Glutamatergic neuron (in vitro differentiated cells): ENCODE measurements around the gene PMP22. TPM values are rescaled to one million over a fixed set of nuclear protein-coding genes. Genes with fewer than 3 reads are reported as not detected.

Source experiments
- DNase-seq: peaks from one replicate; pipeline ENCODE4 v3.0.0; 2022
- H3K27ac Mint-ChIP-seq: one replicate; pipeline ENCODE4 v1.8.0; 2020; ENCODE audit warnings: mild to moderate bottlenecking, mixed read lengths, inconsistent platforms; ENCODE audit not compliant: unreplicated experiment
- H3K27me3 Mint-ChIP-seq: one replicate; pipeline ENCODE4 v1.8.0; 2020; ENCODE audit warnings: mild to moderate bottlenecking, moderate library complexity, mixed read lengths, inconsistent platforms; ENCODE audit not compliant: unreplicated experiment
- H3K36me3 Mint-ChIP-seq: one replicate; pipeline ENCODE4 v1.8.0; 2020; ENCODE audit warnings: mild to moderate bottlenecking, mixed read lengths, inconsistent platforms; ENCODE audit not compliant: unreplicated experiment
- H3K4me1 Mint-ChIP-seq: one replicate; pipeline ENCODE4 v1.8.0; 2020; ENCODE audit warnings: mild to moderate bottlenecking, low read depth, mixed read lengths, inconsistent platforms; ENCODE audit not compliant: unreplicated experiment
- H3K4me3 Mint-ChIP-seq: one replicate; pipeline ENCODE4 v1.8.0; 2020; ENCODE audit warnings: mild to moderate bottlenecking, mixed read lengths, inconsistent platforms; ENCODE audit not compliant: unreplicated experiment
- H3K9me3 Mint-ChIP-seq: one replicate; pipeline ENCODE4 v1.8.0; 2020; ENCODE audit warnings: mild to moderate bottlenecking, moderate library complexity, mixed read lengths, inconsistent platforms; ENCODE audit not compliant: unreplicated experiment
- total RNA-seq: library from RNA; stranded (reverse); fragmentation: NEBNext Ultra II Directional; extraction: Animal tissue kit (Norgen Biotek cat#: 25700); gene quantifications from one replicate; pipeline ENCODE4 v1.2.1, GENCODE V29; 2021; ENCODE audit not compliant: unreplicated experiment
- TF ChIP-seq, protein P1 (sequence below): fragments of 200-600 bp; sonication (generic); IDR thresholded peaks from one replicate; pipeline ENCODE4 v1.5.0; 2021; ENCODE audit not compliant: partially characterized antibody, unreplicated experiment

PMP22 gene
- total RNA-seq, 1 donor from 2014 or later = 0.56 TPM

DNA sequence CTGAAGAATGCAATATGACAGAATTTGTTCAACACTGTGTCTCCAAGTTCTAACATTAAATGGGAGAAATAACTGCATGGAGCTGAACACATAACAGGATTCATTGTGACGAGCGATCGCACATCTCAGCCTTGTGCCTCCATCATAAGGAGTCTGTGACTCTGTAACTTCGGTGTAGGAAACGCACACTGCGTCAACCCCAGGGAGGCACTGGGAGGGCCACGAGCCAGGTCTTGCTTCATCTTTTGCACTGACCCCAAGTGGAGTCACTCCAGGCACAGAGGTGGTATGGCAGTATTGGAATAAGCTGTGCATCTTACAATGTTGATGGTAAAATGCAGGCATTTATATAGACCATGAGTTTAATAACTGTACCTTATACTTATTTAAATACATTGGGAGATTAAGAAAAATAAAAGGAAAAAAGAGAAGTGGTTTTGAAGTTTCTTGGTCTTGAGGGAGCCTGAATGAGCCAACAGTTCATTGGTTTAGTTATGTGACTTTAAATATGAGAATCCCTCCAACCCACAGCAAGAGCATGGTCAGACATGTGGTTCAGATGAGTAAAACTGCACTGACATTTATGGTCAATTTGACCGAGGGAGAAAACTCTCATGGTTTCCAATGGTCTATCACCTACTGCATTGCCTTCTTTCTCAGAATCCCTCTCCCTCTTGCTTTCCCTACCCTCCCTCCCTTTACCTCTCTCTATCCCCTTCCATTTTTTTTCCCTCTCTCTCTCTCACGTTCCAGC, 5.7 kb upstream of the PMP22 start:
- no peak overlapping the region for H3K4me3 Mint-ChIP-seq
- peaks cover 1% of the 10 kb centered on the region for H3K27me3 Mint-ChIP-seq
- no peak for DNase-seq
- no peaks in the 10 kb centered on the region for H3K4me1 Mint-ChIP-seq
- no peaks in the 10 kb centered on the region for H3K9me3 Mint-ChIP-seq
- H3K27ac Mint-ChIP-seq = no peak overlapping the region
- TF ChIP-seq, protein P1, sequence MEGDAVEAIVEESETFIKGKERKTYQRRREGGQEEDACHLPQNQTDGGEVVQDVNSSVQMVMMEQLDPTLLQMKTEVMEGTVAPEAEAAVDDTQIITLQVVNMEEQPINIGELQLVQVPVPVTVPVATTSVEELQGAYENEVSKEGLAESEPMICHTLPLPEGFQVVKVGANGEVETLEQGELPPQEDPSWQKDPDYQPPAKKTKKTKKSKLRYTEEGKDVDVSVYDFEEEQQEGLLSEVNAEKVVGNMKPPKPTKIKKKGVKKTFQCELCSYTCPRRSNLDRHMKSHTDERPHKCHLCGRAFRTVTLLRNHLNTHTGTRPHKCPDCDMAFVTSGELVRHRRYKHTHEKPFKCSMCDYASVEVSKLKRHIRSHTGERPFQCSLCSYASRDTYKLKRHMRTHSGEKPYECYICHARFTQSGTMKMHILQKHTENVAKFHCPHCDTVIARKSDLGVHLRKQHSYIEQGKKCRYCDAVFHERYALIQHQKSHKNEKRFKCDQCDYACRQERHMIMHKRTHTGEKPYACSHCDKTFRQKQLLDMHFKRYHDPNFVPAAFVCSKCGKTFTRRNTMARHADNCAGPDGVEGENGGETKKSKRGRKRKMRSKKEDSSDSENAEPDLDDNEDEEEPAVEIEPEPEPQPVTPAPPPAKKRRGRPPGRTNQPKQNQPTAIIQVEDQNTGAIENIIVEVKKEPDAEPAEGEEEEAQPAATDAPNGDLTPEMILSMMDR = no peak
- no peaks in the 10 kb centered on the region for H3K36me3 Mint-ChIP-seq

DNA sequence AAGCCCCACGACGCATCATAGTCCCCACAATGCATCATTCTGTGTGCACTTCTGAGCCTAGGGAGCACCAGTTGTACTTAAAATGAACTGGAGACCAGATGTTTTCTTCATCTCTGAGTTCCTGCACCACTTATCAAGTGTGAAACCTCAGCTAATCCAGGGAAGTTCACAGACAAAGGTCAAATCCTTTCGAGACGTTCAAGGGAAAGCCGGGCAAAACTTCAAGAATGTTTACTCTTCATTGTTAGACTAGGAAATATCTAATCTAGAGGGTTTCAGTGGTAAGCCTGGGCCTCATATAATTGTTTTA, 4.6 kb upstream of the PMP22 start:
- no peaks in the 10 kb centered on the region for H3K36me3 Mint-ChIP-seq
- TF ChIP-seq, protein P1 = no peak
- no peak overlapping the region for H3K4me3 Mint-ChIP-seq
- H3K27ac Mint-ChIP-seq = no peak overlapping the region
- no peaks in the 10 kb centered on the region for H3K4me1 Mint-ChIP-seq
- no peak for DNase-seq
- H3K27me3 Mint-ChIP-seq = peaks cover 3% of the 10 kb centered on the region
- no peaks in the 10 kb centered on the region for H3K9me3 Mint-ChIP-seq

DNA sequence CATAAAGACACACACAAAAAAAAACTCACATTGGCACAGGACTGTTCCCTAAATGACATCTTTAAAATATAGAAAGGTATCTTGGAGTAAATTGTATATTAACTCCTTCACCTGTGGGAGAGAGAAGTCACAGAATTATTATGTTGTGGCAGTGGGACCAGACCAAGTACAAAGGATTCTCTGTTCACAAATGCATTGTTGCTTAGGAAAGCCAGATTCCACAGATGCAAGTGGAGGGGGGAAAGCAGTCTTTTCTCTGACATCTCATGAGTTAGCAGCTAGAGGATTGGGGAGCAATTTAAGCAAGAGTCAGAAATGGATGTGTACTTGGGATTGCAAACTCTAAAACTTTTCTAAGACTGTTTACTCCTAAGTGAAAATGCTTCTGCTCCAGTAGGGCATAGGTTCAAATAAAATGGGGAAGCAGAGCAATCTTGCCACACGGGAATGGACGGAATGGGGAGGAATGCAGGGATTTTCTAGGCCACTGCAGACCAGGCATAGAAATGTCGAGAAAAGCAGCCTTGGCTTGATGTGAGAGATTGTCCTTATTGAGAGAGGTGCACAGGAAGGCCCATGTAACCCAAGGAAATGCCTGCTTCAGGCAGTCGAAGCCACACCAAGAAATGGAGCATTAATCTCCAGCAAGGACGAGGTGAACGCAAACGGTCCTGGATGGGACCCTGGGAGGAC, 4.1 kb upstream of the PMP22 start:
- no peaks in the 10 kb centered on the region for H3K36me3 Mint-ChIP-seq
- H3K4me3 Mint-ChIP-seq = no peak overlapping the region
- H3K27me3 Mint-ChIP-seq = peaks cover 3% of the 10 kb centered on the region
- no peak overlapping the region for H3K27ac Mint-ChIP-seq
- TF ChIP-seq, protein P1 = no peak
- DNase-seq = no peak
- no peaks in the 10 kb centered on the region for H3K4me1 Mint-ChIP-seq
- H3K9me3 Mint-ChIP-seq = no peaks in the 10 kb centered on the region

DNA sequence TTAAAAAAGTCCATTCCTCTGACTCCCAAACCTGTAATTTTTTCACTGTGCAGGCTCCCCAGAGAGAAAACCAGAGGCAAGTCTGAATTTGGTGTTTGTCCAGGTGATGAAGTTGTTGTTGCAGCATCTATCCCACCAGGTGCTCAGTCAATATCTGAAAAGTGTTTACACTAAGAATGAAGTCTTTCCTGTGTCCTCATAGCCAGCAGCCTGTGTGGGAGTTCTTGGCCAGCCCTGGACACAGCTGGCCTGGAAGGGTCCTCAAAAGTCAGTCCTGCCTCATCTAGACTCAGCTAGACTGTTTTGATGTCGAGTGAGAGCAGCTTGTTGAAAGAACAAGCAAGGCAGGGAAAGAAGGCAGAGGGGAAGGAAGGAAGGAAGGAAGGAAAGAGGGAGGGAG, 3.3 kb upstream of the PMP22 start:
- no peaks in the 10 kb centered on the region for H3K9me3 Mint-ChIP-seq
- DNase-seq = no peak

More for the DNA sequence above, 3.3 kb upstream of the PMP22 start:
- TF ChIP-seq, protein P1 = no peak
- no peak overlapping the region for H3K27ac Mint-ChIP-seq
- no peaks in the 10 kb centered on the region for H3K36me3 Mint-ChIP-seq
- no peak overlapping the region for H3K4me3 Mint-ChIP-seq
- no peaks in the 10 kb centered on the region for H3K4me1 Mint-ChIP-seq
- peaks cover 3% of the 10 kb centered on the region for H3K27me3 Mint-ChIP-seq
